Heart right ventricle (tissue), 16 donors: Measurements from ENCODE around the gene DAB2IP. TPM values are rescaled to one million over a fixed set of nuclear protein-coding genes. Genes with fewer than 3 reads are reported as not detected.

Experiments
- ATAC-seq, 8 donors: fragments of 200-7000 bp; cut with Tn5 transposase; one replicate each; pipeline ENCODE4 v1.9.1; 2020; ENCODE audit warnings: mild to moderate bottlenecking in 8 of 8, moderate library complexity in 8 of 8, moderate number of reproducible peaks in 1 of 8
- DNase-seq, 2 donors: peaks; one replicate each; pipeline ENCODE4 v3.0.0-alpha.2; 2020
- H3K27ac ChIP-seq, 10 donors: fragments of 200-600 bp; sonication (generic) in 2 of 10; one replicate each; pipeline versions ENCODE4 v1.5.0 to v1.8.0; 2020 to 2022; ENCODE audit warnings: mild to moderate bottlenecking in 3 of 10
- H3K27me3 ChIP-seq, 7 donors: fragments of 200-600 bp; one replicate each; pipeline ENCODE4 v1.8.0; 2021 to 2022; ENCODE audit warnings: mild to moderate bottlenecking in 2 of 7
- H3K36me3 ChIP-seq, 9 donors: fragments of 200-600 bp; sonication (generic) in 1 of 9; one replicate each; pipeline versions ENCODE4 v1.5.0 to v1.8.0; 2020 to 2022; ENCODE audit warnings: mild to moderate bottlenecking in 2 of 9
- H3K4me1 ChIP-seq, 9 donors: fragments of 200-600 bp; sonication (generic) in 1 of 9; one replicate each; pipeline versions ENCODE4 v1.5.0 to v1.8.0; 2020 to 2022; ENCODE audit warnings: mild to moderate bottlenecking in 4 of 9
- H3K4me3 ChIP-seq, 10 donors: fragments of 200-600 bp; sonication (generic) in 2 of 10; one replicate each; pipeline versions ENCODE4 v1.5.0 to v1.8.0; 2020 to 2022; ENCODE audit warnings: mild to moderate bottlenecking in 7 of 10, moderate library complexity in 2 of 10
- H3K9me3 ChIP-seq, 11 donors: fragments of 200-600 bp in 10 of 11; sonication (generic) in 2 of 11; one replicate each; pipeline versions ENCODE4 v1.5.0 to v1.8.0; 2013 to 2022; ENCODE audit warnings: mild to moderate bottlenecking in 2 of 11, control low read depth in 1 of 11, moderate library complexity in 1 of 11
- WGBS, 2 donors: extraction: QIAGEN DNeasy Blood & Tissue Kit; methylation state at CpG; one replicate each; pipeline ENCODE4 v1.1.7; 2013; ENCODE audit warnings: inconsistent platforms in 1 of 2; 5-methylcytosine and 5-hydroxymethylcytosine counted together
- intact Hi-C, 10 donors: fragments of 100-400 bp; cut with DNase I; formaldehyde crosslinking; loops; one replicate each; pipeline versions ENCODE4 v1.11.1 to v1.14.2; 2022
- polyA plus RNA-seq, 2 donors: library from polyadenylated mRNA; stranded (reverse); fragments of 200-250 nt; gene quantifications; one replicate each; pipeline ENCODE4 v1.2.3, GENCODE V29; 2013
- total RNA-seq, 10 donors: library from RNA; stranded (reverse); fragmentation: NEBNext Ultra II Directional in 3 of 10; extraction: Animal tissue kit (Norgen Biotek cat#: 25700) in 3 of 10; gene quantifications; one replicate each; pipeline versions ENCODE4 v1.2.1 to v1.2.4, GENCODE V29; 2021 to 2023
- TF ChIP-seq, protein P1 (sequence below), 9 donors: fragments of 200-600 bp; sonication (generic) in 2 of 9; IDR thresholded peaks; one replicate each; pipeline versions ENCODE4 v1.5.0 to v1.8.0; 2021 to 2022; ENCODE audit warnings: antibody characterized with exemption in 9 of 9, mild to moderate bottlenecking in 5 of 9, moderate library complexity in 1 of 9
- donor health status: Arrhythmogenic right ventricular cardiomyopathy.
- donor health status: ischemic (EF 13 %, LVEDD 7.1; RV severe dilation, severe dysfunction).
- donor health status: healthy with polysubstance abuse.
- donor health status: DM: no; HTN: yes; CAD: no.
- donor health status: DM: no; HTN: no; CAD: no.
- donor health status: ischemic (EF 25% LVEDD 6.9; RV normal size, moderate dysfunction).
- donor health status: ischemic (EF 25% LVEDD 5.7; RV mildly dilated, moderate dysfunction).
- donor health status: healthy.
- donor health status: DM: yes; HTN: yes; CAD: no.
- donor health status: Ischemic cardiomyopathy.
- donor health status: ischemic (EF 35%, LVEDD 5.7; RV mildly dilated, moderate dysfunction).
- donor health status: nonischemic (EF 11% LVEDD 7.7; RV severe dilation, severe dysfunction).
- donor health status: DM: yes; HTN: yes; CAD: no.
- donor health status: PGD.
- donor health status: ischemic (EF 29% LVEDD 5.4; RV normal size, mild dysfunction).
- donor health status: nonischemic (EF 23%, LVEDD 6.1; RV moderate dilation, normal function).

The DAB2IP gene
- total and polyA plus RNA-seq, 12 donors: 18.1 to 71.1 (median 52.8) TPM

DNA sequence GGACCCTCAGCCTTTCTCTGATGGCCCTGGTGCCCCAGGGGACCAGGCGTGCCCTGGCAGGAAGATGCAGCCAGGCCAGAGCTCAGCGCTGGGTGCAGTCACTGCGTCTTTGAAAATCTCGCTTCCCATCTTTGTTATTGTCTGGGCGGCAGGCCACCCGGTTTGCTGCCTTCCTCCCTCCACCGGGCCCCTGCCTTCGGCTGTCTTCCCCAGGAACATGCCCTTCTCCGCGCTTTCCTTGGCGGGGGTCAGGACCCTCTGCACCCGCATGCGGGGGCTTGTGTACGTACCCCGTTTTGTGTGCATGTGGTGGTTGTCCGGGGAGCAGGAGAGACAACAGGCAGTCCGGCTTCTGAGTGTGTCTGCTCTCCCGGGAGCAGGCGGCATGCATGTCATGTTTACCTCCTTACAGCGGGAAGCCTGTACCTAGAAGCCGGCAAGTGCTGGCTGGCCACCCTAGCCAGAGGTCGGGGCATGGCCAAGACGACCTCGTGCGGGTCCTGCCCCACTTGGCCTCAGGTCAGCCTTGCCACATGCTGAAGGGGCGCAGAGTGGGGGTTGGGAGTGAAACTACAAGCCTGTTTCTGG lies 49.5 kb downstream of the DAB2IP start:
- H3K4me3 ChIP-seq: peak overlapping the region in 9 of 10 donors; percentile 12 to 70 (median 58)
- intact Hi-C loops: loop anchor here in 4 of 10 donors (1.0 to 5.0 kb wide), 5 partner anchors 24 to 291 kb away; no protein-coding TSS in a partner anchor
- peak overlapping the region in 9 of 10 donors; percentile 25 to 89 (median 82) for H3K27ac ChIP-seq
- DNase-seq (peak; percentile 53 to 69), ATAC-seq (peak in 7 of 8 donors; percentile 1 to 74 (median 52))
- H3K27me3 ChIP-seq: peaks cover 0 to 54% (median 0%) of the 10 kb centered on the region in 7 donors
- H3K4me1 ChIP-seq: peaks cover 26 to 80% (median 43%) of the 10 kb centered on the region in 9 donors
- peaks cover 0 to 6% (median 0%) of the 10 kb centered on the region in 9 donors for H3K36me3 ChIP-seq
- TF ChIP-seq, protein P1, sequence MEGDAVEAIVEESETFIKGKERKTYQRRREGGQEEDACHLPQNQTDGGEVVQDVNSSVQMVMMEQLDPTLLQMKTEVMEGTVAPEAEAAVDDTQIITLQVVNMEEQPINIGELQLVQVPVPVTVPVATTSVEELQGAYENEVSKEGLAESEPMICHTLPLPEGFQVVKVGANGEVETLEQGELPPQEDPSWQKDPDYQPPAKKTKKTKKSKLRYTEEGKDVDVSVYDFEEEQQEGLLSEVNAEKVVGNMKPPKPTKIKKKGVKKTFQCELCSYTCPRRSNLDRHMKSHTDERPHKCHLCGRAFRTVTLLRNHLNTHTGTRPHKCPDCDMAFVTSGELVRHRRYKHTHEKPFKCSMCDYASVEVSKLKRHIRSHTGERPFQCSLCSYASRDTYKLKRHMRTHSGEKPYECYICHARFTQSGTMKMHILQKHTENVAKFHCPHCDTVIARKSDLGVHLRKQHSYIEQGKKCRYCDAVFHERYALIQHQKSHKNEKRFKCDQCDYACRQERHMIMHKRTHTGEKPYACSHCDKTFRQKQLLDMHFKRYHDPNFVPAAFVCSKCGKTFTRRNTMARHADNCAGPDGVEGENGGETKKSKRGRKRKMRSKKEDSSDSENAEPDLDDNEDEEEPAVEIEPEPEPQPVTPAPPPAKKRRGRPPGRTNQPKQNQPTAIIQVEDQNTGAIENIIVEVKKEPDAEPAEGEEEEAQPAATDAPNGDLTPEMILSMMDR (IDR thresholded peaks at IDR 0.05): no peak
- no peaks in the 10 kb centered on the region for H3K9me3 ChIP-seq
- WGBS, 2 donors: 38 to 57% methylated on average over 26 of the region's 26 CpGs

DNA sequence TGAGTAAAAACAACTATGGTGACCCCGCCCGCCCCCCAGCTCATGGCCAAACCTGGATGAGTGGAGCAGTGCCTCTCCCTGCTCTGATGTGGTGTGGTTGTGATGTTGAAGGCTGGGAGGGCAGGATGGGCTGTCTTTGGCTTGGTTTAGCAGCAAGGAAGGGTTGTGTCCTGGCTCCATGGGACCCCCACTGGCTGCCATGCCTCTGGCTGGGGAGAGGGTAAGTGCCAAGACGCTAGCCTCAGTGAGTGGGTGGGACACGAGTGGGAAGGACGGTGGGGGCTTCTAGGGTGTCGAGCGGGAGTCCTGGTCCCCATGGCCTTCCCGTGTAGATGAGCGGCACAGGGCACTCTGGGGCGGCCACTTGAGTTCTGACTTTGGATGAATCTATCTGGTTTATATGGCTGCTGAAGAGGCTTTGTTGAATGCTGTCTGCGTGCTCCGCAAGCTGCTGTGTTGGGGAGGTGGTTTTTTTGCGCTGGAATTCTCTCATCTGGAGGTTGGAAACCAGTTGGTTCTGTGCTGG lies 50.4 kb downstream of the DAB2IP start:
- DNase-seq: no peak
- Histone ChIP-seq H3K9me3 (no peaks in the 10 kb centered on the region), H3K27me3 (peaks cover 0 to 48% (median 0%) of the 10 kb centered on the region in 7 donors), H3K4me3 (no peak overlapping the region), H3K27ac (peak overlapping the region in 7 of 10 donors; percentile 2 to 89 (median 84)), H3K36me3 (peaks cover 0 to 10% (median 0%) of the 10 kb centered on the region in 9 donors), H3K4me1 (peaks cover 26 to 85% (median 43%) of the 10 kb centered on the region in 9 donors)
- intact Hi-C loops: loop anchor here in 3 of 10 donors (2.0 to 5.0 kb wide), 4 partner anchors 23 to 291 kb away; no protein-coding TSS in a partner anchor
- TF ChIP-seq, protein P1 (IDR thresholded peaks at IDR 0.05): no peak
- WGBS, 2 donors: 93% methylated on average over 13 of the region's 13 CpGs
- ATAC-seq: no peak

DNA sequence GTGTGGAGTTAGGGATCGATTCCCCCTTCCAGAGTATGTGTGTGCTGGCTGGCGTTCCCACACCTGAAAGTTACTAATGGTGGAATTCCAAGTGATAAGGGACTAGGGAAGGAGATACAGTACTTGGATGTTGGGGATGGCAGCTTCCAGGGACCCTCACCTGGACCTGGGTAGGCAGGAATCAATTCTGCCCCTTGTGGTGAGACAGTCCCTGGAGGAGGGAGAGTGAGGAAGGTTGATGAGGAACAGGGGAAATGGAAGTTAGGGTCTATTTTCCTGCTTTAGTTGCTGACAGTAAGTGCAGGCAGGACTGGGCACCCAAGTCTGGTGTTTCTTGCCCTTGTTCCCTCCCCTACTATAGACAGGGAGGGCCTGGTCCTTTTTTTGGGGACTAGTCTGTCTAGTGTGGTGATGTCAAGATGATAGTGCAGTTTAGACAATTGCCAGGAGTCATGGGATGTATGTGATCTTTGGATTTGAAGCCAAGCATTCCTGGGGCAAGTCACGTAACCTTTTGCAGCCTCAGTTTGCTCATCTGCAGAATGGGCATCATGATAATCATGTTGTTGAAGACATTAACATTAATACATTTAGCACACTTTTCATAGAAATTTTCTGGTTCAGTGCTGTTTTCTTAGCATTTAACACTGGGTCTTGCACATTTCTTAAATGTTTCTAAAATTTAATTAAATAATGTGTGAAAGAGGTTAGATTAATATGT lies 51.7 kb downstream of the DAB2IP start:
- Histone ChIP-seq H3K27ac (no peak overlapping the region), H3K27me3 (peaks cover 0 to 34% (median 0%) of the 10 kb centered on the region in 7 donors), H3K4me1 (peaks cover 25 to 89% (median 43%) of the 10 kb centered on the region in 9 donors), H3K4me3 (no peak overlapping the region), H3K9me3 (no peaks in the 10 kb centered on the region), H3K36me3 (peaks cover 0 to 10% (median 0%) of the 10 kb centered on the region in 9 donors)
- intact Hi-C loops: loop anchor here in 3 of 10 donors (5.0 kb wide), 3 partner anchors 34 to 289 kb away; no protein-coding TSS in a partner anchor
- 88 to 89% methylated on average over 3 of the region's 3 CpGs for WGBS, 2 donors
- DNase-seq: no peak
- TF ChIP-seq, protein P1 (IDR thresholded peaks at IDR 0.05): peak in 2 of 9 donors; percentile 5 to 11
- no peak for ATAC-seq

DNA sequence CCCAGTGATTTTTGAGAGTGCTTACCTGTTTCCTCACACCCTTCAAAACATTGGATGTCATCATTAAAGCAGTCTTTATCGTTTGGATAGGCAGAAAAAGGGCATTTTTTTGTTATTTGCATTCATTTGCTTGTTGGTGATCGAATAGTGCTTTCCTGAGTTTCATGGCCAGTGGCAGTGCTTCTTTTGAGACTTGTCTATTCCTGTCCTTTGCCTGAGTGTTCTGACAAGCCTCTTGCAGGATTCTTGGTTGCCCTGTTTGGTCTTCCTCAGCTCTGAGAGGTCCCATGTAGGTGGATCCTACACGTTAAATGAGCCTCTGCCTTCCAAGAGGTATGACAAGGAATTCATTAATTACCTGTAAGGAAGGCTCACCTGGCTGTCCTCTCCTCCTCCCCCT lies 52.8 kb downstream of the DAB2IP start:
- no peak for ATAC-seq
- Histone ChIP-seq H3K4me1 (peaks cover 19 to 94% (median 48%) of the 10 kb centered on the region in 9 donors), H3K4me3 (no peak overlapping the region), H3K27me3 (peaks cover 0 to 28% (median 0%) of the 10 kb centered on the region in 7 donors), H3K9me3 (no peaks in the 10 kb centered on the region), H3K36me3 (peaks cover 0 to 10% (median 0%) of the 10 kb centered on the region in 9 donors), H3K27ac (no peak overlapping the region)
- TF ChIP-seq, protein P1 (IDR thresholded peaks at IDR 0.05): no peak
- 66 to 71% methylated on average over 3 of the region's 3 CpGs for WGBS, 2 donors
- no peak for DNase-seq
- intact Hi-C loops: loop anchor here in 3 of 10 donors (5.0 kb wide), 3 partner anchors 33 to 288 kb away; no protein-coding TSS in a partner anchor
